Activated T-cell treated with anti-CD3 and anti-CD28 coated beads for 4 hours (primary cell): ENCODE results near the gene ABCA13.

Experiments used
- DNase-seq: peaks from one replicate; pipeline ENCODE4 v3.0.0-alpha.2; 2020

The ABCA13 gene

DNA sequence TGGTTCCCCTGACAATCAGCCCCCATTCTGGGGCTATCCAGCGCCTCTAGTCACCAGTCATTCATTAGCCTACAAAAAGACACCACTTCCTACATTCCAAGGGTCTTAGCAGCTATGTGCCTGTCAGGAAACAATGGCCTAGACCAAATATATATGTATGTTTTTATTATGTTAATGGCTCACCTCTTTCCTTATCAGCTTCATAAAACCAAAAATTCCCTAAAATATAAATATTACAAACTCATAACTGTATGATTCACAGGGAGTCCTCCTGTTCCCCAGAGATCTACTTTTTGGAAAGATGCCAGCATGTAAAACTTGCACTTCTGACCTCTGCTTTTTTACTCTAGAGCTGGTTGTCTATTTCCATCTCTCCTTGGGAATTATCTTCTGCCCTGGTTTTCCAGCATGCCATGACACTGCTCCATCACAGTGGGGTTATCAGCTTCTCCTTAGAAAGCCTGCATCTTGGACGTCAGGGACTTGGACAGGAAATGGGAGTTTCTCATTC, 79.2 kb downstream of the ABCA13 start:
- no peak for DNase-seq

DNA sequence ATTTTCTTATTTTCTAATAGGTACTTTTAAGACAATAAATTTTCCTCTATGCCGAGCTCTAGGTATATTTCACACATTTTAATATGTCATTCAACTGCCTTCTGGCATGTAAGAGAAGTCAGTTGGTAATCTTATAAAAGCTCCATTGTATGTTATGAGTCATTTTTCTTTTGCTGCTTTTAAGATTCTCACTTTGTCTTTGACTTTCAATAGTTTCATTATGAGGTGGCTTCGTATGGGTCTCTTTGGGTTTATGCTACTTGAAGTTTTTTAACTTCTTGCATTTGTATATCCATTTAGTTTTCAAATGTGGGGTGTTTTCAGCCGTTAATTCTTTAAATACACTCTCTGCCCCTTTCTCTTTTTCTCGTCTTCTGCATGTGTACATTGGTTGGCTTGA, 80.5 kb downstream of the ABCA13 start:
- DNase-seq: no peak

DNA sequence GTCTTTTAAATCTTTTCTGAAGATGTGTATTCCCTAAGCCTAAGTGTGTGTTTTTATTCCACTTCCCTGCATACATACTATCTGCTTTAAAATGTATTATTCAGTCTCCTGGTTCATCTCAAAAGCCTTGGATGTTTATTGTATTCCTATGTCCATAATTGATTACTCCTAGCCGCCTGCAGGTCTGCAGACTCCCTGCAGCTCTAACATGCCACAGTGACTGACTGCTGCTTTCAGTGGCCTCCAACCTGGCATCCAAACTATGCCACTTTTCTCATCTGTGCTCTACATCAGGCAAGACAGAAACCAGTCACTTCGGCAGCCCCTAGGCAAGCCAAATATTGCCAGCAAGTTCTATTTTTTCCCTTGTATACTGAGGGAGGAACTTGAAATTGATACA, 81.7 kb downstream of the ABCA13 start:
- DNase-seq: no peak

DNA sequence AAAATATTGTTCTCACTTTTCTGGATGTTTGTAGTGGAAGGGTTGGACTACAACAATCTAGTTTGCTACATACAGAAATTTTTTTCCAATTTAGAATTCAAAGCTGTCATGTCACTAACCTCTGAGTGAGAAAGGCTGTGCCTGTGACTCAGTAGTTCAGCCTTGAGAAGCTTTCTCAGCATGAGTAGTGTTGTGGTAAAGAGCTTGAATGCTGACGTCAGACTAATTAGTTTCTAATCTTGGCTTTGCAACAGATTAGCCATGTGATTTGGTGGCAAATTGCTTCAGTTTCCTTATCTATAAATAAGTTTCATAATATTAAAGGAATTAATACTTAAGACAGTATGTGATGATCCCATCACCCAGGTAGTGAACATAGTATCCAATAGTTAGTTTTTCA, 83.8 kb downstream of the ABCA13 start:
- DNase-seq: no peak

DNA sequence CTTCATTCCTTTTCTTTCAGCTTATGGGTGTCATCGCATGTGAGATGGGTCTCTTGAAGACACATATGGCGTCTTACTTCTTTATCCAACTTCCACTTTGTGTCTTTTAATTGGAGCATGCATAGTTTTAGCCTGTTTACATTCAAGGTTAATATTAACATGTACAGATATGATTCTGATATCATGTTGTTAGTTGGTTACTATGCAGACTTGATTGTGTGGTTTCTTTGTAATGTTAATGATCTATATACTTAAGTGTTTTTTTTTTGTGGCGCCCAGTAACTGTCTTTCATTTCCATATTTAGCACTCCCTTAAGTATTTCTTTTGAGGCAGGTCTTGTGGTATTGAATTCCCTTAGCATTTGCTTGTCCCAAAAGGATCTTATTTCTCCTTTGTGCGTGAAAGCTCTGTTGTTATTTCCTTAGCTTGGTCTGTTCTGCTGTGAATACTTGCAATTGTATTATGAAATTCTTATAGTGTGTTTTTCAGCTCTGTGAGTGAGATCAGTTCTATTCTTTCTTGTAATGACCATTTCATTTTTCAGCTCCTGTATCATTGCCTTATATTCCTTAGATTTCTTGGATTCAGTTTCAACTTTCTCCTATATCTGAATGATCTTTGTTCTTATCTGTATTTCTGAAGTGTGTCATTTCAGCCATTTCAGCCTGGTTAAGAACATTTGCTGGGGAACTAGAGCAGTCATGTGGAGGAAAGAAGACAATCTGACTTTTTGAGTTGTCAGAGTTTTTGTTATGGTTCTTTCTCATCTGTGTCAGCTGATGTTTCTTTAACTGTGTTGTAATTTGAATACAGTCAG, 88.4 kb downstream of the ABCA13 start:
- DNase-seq: no peak

DNA sequence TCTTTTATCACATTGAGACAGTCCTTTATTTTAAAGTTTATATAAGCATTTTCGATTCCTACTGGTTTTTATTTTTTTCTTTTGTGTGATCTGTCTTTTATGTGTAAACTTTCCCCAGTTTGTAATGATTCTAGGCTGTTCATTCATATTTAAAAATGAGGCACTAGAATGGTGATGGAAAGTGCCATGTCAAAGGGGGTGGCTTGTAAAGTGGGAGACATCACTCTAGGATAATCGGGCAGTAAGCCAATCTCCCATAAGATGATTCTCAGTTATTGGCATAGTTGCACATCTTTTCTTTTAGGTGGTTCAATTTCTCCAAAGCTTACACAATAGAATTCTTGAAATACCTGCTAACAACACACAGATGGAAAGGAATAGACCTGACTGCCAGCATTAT, 90.4 kb downstream of the ABCA13 start:
- no peak for DNase-seq

DNA sequence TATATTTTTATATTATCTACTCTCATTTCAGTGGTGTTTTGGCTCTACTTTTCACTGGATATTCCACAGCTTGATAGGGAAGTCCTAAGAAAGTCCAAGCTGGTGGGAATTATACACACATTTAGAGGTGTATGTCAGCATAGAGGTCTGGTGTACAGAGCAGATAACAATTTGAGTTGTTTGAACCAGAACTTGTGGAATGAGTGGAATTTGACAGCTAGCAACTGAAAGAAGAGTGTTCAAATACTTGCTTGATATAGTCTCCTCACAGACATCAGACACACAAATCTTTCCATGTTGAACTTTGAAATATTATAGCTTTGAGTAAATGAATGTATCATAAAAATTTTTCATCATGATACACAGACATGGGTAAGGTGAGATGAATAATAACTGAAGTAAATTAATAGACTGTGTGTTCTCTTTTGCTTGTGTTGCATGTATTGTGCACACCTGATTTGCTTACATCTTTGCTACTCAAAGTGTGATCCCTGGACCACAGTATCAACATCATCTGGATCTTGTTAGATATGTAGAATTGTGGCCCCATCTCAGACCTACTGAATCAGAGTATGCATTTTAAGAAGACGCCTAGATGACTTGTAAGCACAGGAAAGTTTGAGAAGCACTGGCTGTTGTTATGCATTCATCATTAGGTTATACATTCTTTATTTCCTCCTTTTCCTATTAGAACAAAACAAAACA, 91.5 kb downstream of the ABCA13 start:
- DNase-seq: no peak

DNA sequence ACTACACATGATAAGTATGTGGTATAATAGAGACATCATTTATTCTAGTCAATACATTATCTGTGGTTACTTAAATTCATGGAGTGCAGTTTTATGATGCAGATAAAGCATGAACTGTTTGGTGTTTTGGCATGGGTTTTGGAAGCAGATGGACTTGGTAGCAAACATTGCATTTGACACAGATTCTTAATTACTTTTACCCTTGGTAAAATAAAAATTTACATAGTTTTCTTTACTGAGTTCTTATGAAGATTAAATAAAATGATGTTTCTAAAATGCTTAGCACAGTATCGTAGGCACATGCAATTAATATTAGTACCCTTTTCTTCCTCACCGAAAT, 92.0 kb downstream of the ABCA13 start:
- no peak for DNase-seq

DNA sequence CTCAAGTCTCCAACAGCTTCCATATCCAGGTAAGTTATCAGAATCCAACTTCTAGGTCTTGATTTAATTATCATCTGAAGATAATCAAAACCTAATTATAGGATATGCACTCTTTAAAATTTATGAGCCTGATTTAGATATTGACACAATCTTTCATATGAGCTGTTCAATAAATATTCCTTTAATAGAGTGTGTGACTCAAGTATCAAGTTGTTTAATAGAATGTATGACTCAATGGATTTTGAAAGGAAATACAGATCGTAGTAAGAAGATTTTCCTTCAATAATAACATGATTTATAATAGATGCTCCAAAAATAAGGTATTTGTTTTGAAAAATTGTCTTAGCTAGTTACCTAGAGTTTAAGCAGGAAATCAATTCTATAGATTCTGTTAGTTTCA, 97.8 kb downstream of the ABCA13 start:
- no peak for DNase-seq

DNA sequence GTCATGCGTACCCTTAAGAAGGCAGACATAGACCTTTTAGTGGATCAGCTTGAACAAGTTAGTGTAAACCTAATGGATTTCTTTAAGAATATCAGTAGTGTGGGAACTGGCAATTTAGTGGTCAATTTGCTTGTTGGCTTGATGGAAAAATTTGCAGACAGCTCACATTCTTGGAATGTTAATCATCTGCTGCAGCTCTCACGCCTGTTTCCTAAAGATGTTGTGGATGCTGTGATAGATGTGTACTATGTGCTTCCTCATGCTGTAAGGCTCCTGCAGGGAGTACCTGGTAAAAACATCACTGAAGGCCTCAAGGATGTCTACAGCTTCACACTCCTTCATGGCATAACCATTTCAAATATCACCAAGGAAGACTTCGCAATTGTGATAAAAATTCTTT, 103.4 kb downstream of the ABCA13 start:
- no peak for DNase-seq

DNA sequence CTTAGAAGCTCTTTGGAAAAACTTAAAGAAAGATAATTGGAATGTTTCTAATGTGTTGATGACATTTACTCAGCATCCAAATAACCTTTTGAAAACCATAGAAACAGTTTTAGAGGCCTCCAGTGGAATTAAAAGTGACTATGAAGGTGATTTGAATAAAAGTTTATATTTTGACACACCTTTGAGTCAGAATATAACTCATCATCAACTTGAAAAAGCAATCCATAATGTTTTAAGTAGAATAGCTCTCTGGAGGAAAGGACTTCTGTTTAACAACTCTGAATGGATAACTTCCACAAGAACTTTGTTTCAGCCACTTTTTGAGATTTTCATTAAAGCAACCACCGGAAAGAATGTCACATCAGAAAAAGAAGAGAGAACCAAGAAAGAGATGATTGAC, 108.2 kb downstream of the ABCA13 start:
- DNase-seq: no peak

DNA sequence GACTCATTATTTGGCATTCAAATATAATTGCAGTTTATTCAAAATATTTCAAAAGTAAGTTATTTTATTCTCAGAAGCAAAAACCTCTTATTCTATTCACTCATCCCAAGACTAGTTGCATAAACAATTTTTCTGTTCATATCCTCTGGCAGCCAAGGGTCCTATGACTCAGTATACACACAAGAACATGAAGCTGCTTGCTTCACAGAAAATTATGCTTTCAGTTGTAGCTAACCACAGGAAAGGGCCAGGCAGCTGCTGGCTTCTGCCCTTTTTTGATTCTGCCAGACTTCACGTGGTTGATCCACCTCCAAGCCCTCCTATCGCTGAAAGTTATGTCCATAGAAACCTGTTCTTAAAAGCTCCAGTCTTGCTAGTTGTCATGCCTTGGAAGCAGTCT, 108.8 kb downstream of the ABCA13 start:
- no peak for DNase-seq

DNA sequence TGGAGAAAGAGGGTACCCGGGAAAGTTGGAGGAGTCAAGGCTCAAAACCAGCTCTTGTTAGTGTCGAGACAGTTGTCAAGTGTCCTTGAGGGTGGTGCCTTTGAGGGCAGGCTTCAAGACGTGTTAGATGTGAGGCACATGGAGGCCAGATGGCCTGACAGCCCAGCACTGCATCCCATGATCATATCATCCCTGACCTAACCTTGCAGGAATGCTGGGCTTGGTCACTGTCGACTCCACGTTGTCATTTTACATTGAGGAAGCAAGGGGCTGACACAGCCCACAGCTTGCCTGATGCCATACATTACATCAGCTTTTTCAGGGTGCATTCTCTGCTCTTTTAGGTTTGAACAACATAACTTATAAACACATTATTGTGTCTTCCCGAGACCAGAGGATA, 114.1 kb downstream of the ABCA13 start:
- DNase-seq: no peak

DNA sequence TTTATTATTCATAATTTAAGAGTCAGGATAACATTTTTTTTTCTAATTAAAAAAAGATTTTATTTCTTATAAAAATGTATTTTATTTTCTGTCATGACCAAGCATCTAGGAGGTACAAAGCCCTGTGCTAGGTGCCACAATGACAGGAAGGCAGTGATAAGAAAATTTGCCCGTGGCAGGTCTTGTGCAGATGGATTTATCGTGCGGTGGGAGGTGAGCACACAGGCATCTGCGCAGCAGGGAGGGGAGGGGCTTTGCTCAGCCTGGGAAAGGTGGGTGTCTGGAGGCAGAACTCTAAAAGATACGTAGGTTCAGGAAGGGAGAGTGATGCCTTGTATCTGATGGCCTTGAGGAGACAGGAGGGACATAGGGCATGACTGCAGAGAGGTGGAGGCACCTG, 115.6 kb downstream of the ABCA13 start:
- DNase-seq: no peak

DNA sequence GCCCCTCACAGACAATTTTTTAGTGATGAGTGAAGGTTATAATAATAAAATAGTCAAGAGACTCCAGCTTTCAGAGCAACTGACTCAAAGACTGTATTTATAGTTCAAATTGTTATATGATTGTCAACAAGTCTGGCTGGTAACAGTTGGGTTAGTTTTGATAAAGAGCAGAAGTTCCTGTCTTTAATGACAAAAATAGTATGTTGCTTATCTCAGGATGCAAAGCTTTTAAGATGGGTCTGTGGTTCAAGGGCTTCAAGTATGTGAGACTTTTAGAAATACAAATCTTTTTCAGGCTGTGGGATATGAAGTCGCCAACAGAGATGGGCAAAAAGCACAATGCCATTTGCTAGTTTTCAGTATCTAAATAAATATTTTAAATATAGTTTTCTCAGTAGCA, 118.4 kb downstream of the ABCA13 start:
- DNase-seq: no peak

DNA sequence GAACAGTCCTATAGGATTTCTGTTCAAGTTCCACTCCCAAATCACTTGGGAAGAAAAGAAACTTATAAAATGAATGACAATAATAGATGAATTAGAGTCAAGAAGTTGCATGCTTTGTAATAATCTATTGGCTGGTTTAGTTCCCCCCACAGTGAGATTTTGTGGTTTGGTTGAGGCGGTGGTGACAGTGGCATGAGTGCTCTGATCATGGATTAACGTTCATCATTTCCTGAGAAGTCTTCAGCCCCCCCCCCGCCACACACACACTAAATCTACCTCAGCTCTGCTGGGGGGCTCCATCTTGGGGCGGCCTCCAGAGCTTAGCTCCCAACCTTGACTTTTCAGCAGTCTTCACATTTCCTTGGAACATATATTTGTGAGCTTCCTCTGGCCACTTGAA, 121.7 kb downstream of the ABCA13 start:
- no peak for DNase-seq

DNA sequence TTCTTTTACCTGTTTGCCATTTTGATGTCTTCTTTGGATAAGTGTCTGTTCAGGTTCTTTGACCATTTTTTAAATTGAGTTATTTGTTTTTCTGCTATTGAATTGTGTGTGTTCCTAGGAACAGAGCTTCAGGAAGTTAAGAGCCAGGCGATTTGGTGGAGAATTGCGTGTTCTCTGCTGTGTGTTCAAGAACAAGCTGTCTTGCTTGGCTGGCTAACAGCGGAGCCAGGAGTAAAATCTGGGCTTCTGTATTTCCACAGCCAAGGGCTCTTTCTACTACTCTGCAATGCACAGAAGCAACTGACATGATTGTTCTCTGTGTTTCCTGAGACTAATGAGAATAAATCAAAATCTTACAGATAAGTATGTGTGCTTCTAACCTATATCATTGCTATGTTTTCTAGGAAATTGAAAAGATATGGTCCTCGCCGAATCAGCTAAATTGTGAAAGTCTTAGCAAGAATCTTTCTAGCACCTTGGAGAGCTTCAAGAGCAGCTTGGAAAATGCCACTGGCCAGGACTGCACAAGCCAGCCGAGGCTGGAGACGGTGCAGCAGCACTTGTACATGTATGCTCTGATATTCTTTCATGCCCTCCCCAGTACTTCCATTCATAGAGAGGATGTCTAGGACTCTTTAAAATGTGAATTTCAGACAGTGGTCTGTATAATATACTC, 124.2 kb downstream of the ABCA13 start:
- no peak for DNase-seq

DNA sequence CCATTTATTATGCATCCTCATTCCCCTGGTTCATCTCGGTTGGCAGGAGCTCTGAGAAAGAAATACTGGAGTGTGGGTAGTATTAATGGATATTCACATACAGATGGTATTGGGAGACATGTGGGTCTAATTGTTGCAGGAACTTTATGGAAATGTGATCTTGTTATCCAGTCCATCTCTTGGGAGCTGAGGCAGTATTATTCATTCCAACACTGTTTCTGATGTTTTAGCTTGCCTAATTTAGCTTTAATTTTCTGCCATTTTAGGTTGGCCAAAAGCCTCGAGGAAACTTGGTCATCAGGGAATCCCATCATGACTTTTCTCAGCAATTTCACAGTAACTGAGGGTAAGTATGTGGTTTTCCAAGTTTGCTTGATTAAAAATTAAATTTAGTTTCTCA, 125.7 kb downstream of the ABCA13 start:
- no peak for DNase-seq

DNA sequence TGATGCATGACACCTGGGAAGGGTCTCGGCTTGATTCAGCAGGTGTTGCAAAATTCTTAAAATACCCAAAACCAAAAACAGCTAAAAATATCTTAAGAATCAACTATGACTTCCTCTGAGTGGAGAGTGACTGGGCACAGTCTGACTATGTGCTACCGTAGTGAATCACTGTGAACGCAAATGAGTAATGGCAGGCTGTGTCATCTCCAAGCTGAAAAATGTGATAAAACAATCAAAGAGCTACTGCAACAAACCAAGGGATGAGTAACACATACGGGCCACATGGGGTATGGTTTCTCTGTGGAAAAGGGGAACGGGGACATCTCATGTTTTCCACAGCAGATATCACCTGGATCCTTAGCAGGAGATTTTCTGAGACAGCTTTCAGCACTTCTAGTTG, 127.5 kb downstream of the ABCA13 start:
- no peak for DNase-seq

DNA sequence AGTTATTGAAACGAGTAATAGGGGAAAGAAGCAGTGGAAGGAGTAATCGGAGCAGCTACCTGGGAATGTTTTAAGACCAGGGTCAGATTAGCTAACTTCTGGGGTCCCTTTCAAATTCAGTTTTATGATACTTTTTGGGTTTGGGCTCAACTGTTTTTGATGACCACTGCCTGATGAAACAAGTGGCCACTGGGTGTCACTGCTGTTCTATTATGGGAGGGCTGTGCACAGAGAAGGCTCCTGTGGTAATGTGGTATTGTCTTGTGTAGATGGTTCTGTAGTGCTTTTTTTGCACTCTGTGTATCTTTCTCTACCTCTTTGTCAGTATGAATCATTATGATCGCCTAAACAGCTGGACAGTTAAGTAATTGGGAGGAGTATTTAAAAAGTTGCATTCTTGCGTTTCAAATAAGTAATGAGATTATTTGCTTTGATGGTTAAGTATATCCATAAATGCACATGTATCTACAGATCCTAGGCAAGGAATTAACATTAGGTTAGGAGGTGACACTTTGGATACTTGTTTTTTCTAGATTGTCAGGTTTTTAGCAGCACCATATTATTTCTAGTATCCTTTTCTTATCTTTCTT, 128.4 kb downstream of the ABCA13 start:
- DNase-seq: no peak

DNA sequence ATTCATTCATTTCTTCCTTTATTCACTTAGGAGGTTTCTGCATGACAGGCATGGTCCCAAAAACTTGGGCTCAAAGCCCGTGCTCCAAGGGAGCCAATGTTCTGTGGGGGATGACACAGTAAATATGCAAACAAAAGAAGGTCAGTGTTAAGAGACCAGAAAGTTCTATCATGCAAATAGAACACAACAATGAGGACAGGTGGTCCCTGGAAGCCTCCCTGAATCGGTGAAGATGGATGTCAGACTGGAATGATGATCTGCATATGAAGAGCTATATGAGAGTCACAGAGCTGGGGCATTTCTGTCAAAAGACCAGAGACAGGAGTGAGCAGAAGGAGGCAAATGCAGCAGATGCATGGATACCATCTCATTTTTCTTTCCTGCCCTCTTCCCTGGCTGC, 129.0 kb downstream of the ABCA13 start:
- DNase-seq: no peak

DNA sequence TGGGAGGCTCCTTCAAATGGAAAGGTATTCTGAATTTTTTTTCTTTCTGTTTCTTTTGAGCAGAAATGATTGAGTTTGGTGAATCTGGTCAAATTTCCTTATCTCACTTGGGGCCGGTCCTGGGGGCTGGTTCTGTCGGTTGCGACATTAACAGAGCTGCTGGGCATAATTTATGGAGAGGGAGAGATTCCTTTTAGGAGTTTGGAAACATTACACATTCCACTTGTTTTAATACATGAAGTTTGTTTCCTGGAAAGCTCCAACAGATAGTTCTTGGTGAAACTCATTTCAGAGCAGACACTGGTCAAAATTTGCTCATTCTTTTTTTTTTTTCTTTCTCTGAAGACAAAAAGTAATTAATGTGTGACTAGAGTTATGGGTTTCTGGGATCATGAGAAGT, 129.9 kb downstream of the ABCA13 start:
- DNase-seq: no peak

DNA sequence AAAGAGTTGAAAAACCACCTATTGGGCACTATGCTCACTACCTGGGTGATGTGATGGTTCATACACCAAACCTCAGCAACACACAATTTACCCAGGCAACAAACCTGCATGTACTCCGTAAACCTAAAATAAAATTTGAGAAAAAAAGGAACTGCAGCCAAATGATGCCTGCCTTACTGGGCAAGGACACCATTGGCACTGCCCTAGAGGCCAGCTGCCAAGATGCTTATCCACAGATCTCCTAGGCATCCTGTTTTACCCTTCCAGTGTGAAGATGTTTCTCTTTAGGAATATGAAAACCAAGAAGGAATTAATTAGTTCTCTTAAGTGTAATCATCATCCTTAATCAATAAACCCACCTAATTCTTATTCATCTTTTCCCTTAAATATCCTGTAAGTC, 133.4 kb downstream of the ABCA13 start:
- no peak for DNase-seq

DNA sequence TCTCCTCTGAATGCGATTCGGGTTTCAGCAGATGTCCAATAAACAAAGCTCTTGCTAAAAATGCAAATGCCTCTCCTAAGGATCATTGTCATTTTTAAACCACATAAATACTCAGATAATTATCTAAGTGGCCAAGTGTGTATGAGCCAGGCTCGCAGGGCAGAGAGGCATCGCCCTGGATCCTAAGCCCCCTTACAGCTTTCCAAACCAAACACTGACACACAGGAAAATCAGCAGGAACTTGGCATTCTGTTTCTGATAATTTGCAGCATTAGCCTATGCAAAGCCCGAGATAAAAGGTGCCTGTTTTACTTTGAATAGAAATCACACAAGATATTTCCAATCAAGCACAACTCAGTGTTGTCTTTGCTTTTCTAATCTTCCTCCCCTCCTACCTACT, 134.4 kb downstream of the ABCA13 start:
- DNase-seq: no peak
